ENCODE data around the gene IFRD2.

The IFRD2 gene

DNA sequence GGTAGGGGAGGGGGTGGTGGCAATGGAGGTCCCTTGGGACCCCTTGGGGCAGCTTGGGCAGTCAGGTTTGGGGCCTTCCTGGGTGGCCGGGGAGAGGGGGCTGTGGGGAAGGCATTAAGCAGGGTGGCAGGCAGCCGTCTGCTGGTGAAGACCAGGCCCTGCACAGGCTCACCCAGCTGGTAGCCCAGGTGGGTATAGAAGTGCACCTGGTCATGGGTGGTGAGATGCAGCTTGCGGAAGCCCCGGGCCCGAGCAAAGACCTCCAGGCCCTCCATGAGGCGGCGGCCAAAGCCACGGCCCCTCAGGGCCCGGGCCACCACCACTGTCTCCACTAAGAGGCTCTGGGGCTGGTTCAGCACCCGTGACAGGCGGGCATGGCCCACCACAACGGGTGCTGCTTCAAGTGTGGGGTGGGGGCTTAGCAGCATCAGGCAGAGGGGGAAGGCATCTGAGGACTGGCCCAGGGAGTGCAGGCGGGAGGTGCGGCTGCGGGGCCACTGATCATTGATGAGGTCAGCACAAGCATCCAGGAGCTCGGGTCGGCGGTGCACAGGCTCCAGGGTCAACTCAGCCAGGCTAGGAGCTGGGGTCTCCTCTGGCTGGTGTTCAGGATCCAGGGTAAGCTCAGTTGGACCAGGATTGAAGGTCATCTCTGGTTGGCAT, 4.6 kb upstream of the IFRD2 start:
- no peak for TF ChIP-seq CTCF (IDR thresholded peaks at IDR 0.05; ENCODE audit: low read depth, low read length)
- no peak for DNase-seq
- H3K9me3 ChIP-seq = no peaks in the 10 kb centered on the region
- H3K4me3 ChIP-seq (ENCODE audit: low read depth, low read length) = no peak overlapping the region
- H3K4me1 ChIP-seq = no peaks in the 10 kb centered on the region; the same call in 1 of the 2 replicates
- no peaks in the 10 kb centered on the region for H3K36me3 ChIP-seq
- no peaks in the 10 kb centered on the region for H3K27me3 ChIP-seq

GRCh38 chr3:50295553-50296431, 3.6 kb upstream of the IFRD2 start:
- Histone ChIP-seq H3K4me3 (ENCODE audit: low read depth, low read length) (no peak overlapping the region), H3K4me1 (no peaks in the 10 kb centered on the region; the same call in 1 of the 2 replicates), H3K36me3 (no peaks in the 10 kb centered on the region), H3K9me3 (no peaks in the 10 kb centered on the region), H3K27me3 (no peaks in the 10 kb centered on the region)
- TF ChIP-seq CTCF (IDR thresholded peaks at IDR 0.05; ENCODE audit: low read depth, low read length) = no peak
- no peak for DNase-seq

- H3K36me3 ChIP-seq = peaks cover 8% of the 10 kb centered on the region
- H3K27me3 ChIP-seq = no peaks in the 10 kb centered on the region
- no peaks in the 10 kb centered on the region; the same call in 1 of the 2 replicates for H3K4me1 ChIP-seq
- TF ChIP-seq CTCF (IDR thresholded peaks at IDR 0.05; ENCODE audit: low read depth, low read length) = no peak
- no peaks in the 10 kb centered on the region for H3K9me3 ChIP-seq
- no peak for DNase-seq
- H3K4me3 ChIP-seq (ENCODE audit: low read depth, low read length) = no peak overlapping the region
These were observed 2.5 kb upstream of the IFRD2 start for GRCh38 chr3:50294492-50295403.

- Histone ChIP-seq H3K27me3 (no peaks in the 10 kb centered on the region), H3K4me1 (no peaks in the 10 kb centered on the region), H3K36me3 (peaks cover 13% of the 10 kb centered on the region), H3K4me3 (ENCODE audit: low read depth, low read length) (no peak overlapping the region), H3K9me3 (no peaks in the 10 kb centered on the region)
- DNase-seq = no peak
- TF ChIP-seq CTCF (IDR thresholded peaks at IDR 0.05; ENCODE audit: low read depth, low read length) = no peak
These were observed 1.9 kb upstream of the IFRD2 start for GRCh38 chr3:50294089-50294488.

- no peak overlapping the region for H3K4me3 ChIP-seq (ENCODE audit: low read depth, low read length)
- H3K4me1 ChIP-seq = no peaks in the 10 kb centered on the region
These were observed 1.0 kb upstream of the IFRD2 start for GRCh38 chr3:50293079-50293801.

More at GRCh38 chr3:50293079-50293801, 1.0 kb upstream of the IFRD2 start:
- no peak for DNase-seq
- no peaks in the 10 kb centered on the region for H3K9me3 ChIP-seq
- peaks cover 19% of the 10 kb centered on the region for H3K36me3 ChIP-seq
- no peak for TF ChIP-seq CTCF (IDR thresholded peaks at IDR 0.05; ENCODE audit: low read depth, low read length)
- no peaks in the 10 kb centered on the region for H3K27me3 ChIP-seq
